ENCODE results near the gene BCKDHA.

Gene BCKDHA

DNA sequence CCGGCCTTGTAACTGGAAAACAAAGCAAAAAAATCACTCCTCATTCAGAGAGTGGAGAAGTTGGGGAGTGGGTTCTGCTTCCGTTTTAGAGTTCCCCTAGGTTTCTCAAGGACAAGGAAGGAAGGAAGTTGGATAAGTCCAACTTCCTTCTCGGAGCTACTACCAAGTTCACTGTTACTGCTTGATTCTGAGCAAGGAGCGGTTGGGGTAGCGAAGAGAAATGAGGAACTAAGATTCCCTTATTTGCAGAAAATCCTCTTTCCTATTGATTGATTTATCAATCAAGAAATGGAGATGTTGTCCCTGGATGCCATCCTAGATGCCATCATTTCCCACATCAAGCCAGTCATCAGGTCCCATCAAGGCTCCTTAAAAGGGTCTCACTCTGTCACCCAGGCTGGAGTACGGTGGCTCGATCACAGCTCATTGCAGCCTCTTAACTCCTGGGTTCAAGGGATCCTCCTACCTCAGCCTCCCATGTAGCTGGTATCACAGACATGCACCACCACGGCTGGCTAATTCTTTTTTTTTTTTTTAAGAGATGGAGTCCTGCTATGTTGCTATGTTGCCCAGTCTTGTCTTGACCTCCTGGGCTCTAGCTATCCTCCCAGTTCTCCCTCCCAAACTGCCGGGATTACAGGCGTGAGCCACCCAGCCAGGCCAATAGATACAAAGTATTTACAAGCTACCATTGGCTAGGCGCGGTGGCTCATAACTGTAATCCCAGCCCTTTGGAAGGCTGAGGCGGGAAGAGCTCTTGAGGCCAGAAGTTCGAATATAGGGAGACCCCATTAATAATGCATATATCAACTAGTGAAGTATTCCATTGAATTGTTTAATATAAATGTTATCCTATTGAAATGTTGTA lies 32.9 kb upstream of the BCKDHA start:
- peaks cover 23% of the 10 kb centered on the region for H3K4me1 ChIP-seq (ENCODE audit: insufficient read depth, low read length)
- peaks cover 35% of the 10 kb centered on the region for H3K79me2 ChIP-seq (ENCODE audit: insufficient read depth, low read length)
- peak overlapping the region; percentile 94 for H3K4me2 ChIP-seq (ENCODE audit: insufficient read depth, low read length)
- ATAC-seq (ENCODE audit: insufficient read depth, low read depth): no peak
- H3K36me3 ChIP-seq (ENCODE audit: insufficient read depth, low read length): peaks cover 6% of the 10 kb centered on the region
- H3K9me3 ChIP-seq (ENCODE audit: insufficient read depth, low read length, severe bottlenecking): no peaks in the 10 kb centered on the region
- no peaks in the 10 kb centered on the region for H4K20me1 ChIP-seq (ENCODE audit: insufficient read depth, low read length)
- peak overlapping the region; percentile 46 to 80 for H3K4me3 ChIP-seq (ENCODE audit: low read depth in 1 of 2, low read length in 2 of 2)
- H3K27ac ChIP-seq (ENCODE audit: low read length): peak overlapping the region; percentile 99
- TF ChIP-seq, protein P1, sequence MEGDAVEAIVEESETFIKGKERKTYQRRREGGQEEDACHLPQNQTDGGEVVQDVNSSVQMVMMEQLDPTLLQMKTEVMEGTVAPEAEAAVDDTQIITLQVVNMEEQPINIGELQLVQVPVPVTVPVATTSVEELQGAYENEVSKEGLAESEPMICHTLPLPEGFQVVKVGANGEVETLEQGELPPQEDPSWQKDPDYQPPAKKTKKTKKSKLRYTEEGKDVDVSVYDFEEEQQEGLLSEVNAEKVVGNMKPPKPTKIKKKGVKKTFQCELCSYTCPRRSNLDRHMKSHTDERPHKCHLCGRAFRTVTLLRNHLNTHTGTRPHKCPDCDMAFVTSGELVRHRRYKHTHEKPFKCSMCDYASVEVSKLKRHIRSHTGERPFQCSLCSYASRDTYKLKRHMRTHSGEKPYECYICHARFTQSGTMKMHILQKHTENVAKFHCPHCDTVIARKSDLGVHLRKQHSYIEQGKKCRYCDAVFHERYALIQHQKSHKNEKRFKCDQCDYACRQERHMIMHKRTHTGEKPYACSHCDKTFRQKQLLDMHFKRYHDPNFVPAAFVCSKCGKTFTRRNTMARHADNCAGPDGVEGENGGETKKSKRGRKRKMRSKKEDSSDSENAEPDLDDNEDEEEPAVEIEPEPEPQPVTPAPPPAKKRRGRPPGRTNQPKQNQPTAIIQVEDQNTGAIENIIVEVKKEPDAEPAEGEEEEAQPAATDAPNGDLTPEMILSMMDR (IDR thresholded peaks at IDR 0.05; ENCODE audit: borderline replicate concordance, extremely low read depth, low read length, poor library complexity, severe bottlenecking): no peak
- TF ChIP-seq EZH2 (IDR thresholded peaks at IDR 0.05; ENCODE audit: borderline replicate concordance, low read depth, low read length, severe bottlenecking): no peak
- H3K9ac ChIP-seq (ENCODE audit: low read depth, low read length): peak overlapping the region; percentile 81
- H3K27me3 ChIP-seq (ENCODE audit: insufficient read depth, low read length, poor library complexity): no peaks in the 10 kb centered on the region
- DNase-seq: no peak
- peak overlapping the region; percentile 87 for H2AFZ ChIP-seq (ENCODE audit: low read depth, low read length)

DNA sequence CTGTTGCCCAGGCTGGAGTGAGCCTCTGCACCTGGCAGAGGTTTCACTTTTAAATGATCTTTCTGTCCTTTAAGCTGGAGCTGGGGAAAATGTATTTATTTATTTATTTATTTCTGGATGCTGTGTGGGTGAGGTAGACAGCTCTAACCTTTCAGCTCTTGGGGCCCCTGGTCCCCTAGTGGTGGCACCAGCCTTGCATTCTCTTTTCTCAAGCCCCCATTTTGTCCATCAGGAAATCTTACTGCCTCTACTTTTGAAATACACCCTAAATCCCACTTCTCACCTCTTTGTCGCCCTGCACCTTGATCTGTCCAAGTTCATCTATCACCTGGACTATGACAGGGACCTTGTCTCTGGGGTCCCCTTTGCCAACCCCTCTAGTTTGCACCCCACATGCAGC lies 31.5 kb upstream of the BCKDHA start:
- no peaks in the 10 kb centered on the region for H3K27me3 ChIP-seq (ENCODE audit: insufficient read depth, low read length, poor library complexity)
- no peak overlapping the region for H3K4me2 ChIP-seq (ENCODE audit: insufficient read depth, low read length)
- DNase-seq (no peak), ATAC-seq (ENCODE audit: insufficient read depth, low read depth) (no peak)
- peaks cover 34% of the 10 kb centered on the region for H3K79me2 ChIP-seq (ENCODE audit: insufficient read depth, low read length)
- no peaks in the 10 kb centered on the region for H3K9me3 ChIP-seq (ENCODE audit: insufficient read depth, low read length, severe bottlenecking)
- no peak overlapping the region for H3K4me3 ChIP-seq (ENCODE audit: low read depth in 1 of 2, low read length in 2 of 2)
- no peak overlapping the region for H2AFZ ChIP-seq (ENCODE audit: low read depth, low read length)
- no peaks in the 10 kb centered on the region for H4K20me1 ChIP-seq (ENCODE audit: insufficient read depth, low read length)
- no peak overlapping the region for H3K27ac ChIP-seq (ENCODE audit: low read length)
- H3K9ac ChIP-seq (ENCODE audit: low read depth, low read length): no peak overlapping the region
- no peak for TF ChIP-seq EZH2 (IDR thresholded peaks at IDR 0.05; ENCODE audit: borderline replicate concordance, low read depth, low read length, severe bottlenecking)
- TF ChIP-seq, protein P1 (IDR thresholded peaks at IDR 0.05; ENCODE audit: borderline replicate concordance, extremely low read depth, low read length, poor library complexity, severe bottlenecking): peak; percentile 25
- H3K4me1 ChIP-seq (ENCODE audit: insufficient read depth, low read length): peaks cover 23% of the 10 kb centered on the region
- peaks cover 3% of the 10 kb centered on the region for H3K36me3 ChIP-seq (ENCODE audit: insufficient read depth, low read length)

DNA sequence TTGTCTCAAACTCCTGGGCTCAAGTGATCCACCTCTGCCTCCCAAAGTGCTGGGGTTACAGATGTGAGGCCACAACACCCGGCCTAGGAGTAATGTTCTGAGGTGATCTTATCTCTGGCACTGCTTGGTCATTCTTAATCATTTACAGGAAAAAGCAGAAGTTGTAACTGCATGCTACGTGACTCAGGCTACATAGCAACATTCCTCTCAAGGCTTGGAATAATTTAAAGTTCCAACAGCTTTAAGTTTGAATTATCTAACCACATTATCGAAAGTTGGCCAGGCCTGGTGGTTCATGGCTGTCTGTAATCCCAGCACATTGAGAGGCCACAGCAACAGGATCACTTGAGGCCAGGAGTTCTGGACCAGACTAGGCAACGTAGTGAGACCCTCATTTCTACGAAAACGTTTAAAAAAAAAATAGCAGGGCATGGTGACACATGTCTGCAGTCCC lies 29.7 kb upstream of the BCKDHA start:
- Histone ChIP-seq H3K36me3 (ENCODE audit: insufficient read depth, low read length) (no peaks in the 10 kb centered on the region; the same call in 1 of the 2 replicates), H2AFZ (ENCODE audit: low read depth, low read length) (no peak overlapping the region), H3K9ac (ENCODE audit: low read depth, low read length) (no peak overlapping the region), H3K9me3 (ENCODE audit: insufficient read depth, low read length, severe bottlenecking) (no peaks in the 10 kb centered on the region), H3K27me3 (ENCODE audit: insufficient read depth, low read length, poor library complexity) (no peaks in the 10 kb centered on the region), H3K4me3 (ENCODE audit: low read depth in 1 of 2, low read length in 2 of 2) (no peak overlapping the region), H3K79me2 (ENCODE audit: insufficient read depth, low read length) (peaks cover 28% of the 10 kb centered on the region), H4K20me1 (ENCODE audit: insufficient read depth, low read length) (no peaks in the 10 kb centered on the region), H3K4me1 (ENCODE audit: insufficient read depth, low read length) (peaks cover 18% of the 10 kb centered on the region), H3K4me2 (ENCODE audit: insufficient read depth, low read length) (no peak overlapping the region), H3K27ac (ENCODE audit: low read length) (no peak overlapping the region)
- ATAC-seq (ENCODE audit: insufficient read depth, low read depth) (no peak), DNase-seq (no peak)
- TF ChIP-seq EZH2 (IDR thresholded peaks at IDR 0.05; ENCODE audit: borderline replicate concordance, low read depth, low read length, severe bottlenecking): no peak
- TF ChIP-seq, protein P1 (IDR thresholded peaks at IDR 0.05; ENCODE audit: borderline replicate concordance, extremely low read depth, low read length, poor library complexity, severe bottlenecking): no peak
